Subcutaneous adipose tissue (tissue), 4 donors: ENCODE measurements around the gene EIF2B1. TPM values are rescaled to one million over a fixed set of nuclear protein-coding genes. Genes with fewer than 3 reads are reported as not detected.

Experiments
- CTCF ChIP-seq: fragments of 450-650 bp; IDR thresholded peaks from one replicate; pipeline ENCODE4 v1.5.1; 2016; ENCODE audit warnings: low read depth, mild to moderate bottlenecking, control low read depth, antibody characterized with exemption, moderate library complexity
- total RNA-seq, 4 donors: library from RNA; depleted of rRNA; stranded (reverse); fragments of >200 nt; gene quantifications; one replicate each; pipeline ENCODE4 v1.1.0, GENCODE V29; 2016

Gene EIF2B1
- total RNA-seq, 4 donors from 2014 or later = 57.6 to 94.5 (median 70.4) TPM

GRCh38 chr12:123670882-123671728 is 37.6 kb upstream of the EIF2B1 start, which contains the start of gene TCTN2:
TSS of gene TCTN2 (plus strand) at chr12:123671113. CDS start at chr12:123671241, 128 bp downstream.
- no peak for TF ChIP-seq CTCF

DNA sequence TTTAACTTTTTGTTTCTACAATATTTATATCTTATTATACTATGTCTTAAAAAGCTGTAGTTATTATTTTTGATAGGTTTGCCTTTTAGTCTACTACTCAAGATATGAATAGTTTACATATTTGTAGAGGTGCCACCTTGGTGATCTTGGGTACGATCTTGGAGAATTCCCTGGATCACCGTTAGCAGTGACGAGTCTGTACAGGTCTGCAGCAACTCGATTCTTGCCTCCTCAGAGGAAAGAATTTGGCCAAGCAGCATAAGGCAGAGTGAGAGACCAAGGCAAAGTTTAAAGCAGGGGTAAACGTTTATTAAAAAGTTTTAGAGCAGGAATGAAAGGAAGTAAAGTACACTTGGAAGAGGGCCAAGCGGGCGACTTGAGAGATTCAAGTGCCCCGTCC is 34.3 kb upstream of the EIF2B1 start:
- no peak for TF ChIP-seq CTCF

GRCh38 chr12:123659996-123660727 is 26.7 kb upstream of the EIF2B1 start:
- no peak for TF ChIP-seq CTCF

DNA sequence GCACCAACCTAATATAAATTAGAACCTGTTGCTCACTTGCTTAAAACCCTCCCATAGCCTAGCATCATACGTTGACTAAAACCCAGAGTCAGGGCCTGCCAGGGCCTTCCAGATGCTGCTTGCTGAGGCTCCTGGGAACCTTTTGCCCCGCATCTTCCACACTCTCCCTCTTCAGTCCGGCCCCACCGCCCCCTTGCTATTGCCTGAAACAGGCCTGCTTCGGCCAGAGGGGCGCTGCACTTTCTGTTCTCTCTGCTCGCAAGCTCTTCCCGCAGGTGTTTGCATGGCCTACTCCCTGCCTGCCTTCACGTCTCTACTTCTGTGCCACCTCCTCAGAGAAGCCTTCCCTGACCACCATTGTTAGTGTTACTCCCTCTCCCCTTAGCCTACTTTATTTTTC is 23.7 kb upstream of the EIF2B1 start:
- no peak for TF ChIP-seq CTCF

- TF ChIP-seq CTCF = no peak
Observed at GRCh38 chr12:123656392-123656791, 22.9 kb upstream of the EIF2B1 start.

- TF ChIP-seq CTCF = no peak
Observed at GRCh38 chr12:123655420-123655819, 21.9 kb upstream of the EIF2B1 start.

GRCh38 chr12:123654129-123654701 is 20.7 kb upstream of the EIF2B1 start:
- TF ChIP-seq CTCF = no peak
